ENCODE measurements around the gene ASIC2. TPM values are rescaled to one million over a fixed set of nuclear protein-coding genes. Genes with fewer than 3 reads are reported as not detected.

The ASIC2 gene
- total and polyA plus RNA-seq, 2 experiments from 2014 or later, result 0.52 to 2.8 TPM

- no peaks in the 10 kb centered on the region for H3K36me3 ChIP-seq (ENCODE audit: insufficient read depth)
- DNase-seq (ENCODE audit: low spot score), result no peak
- H3K79me2 ChIP-seq (replicated peaks; ENCODE audit: insufficient read depth), result no peaks in the 10 kb centered on the region
- H4K20me1 ChIP-seq (replicated peaks; ENCODE audit: insufficient read depth), result no peaks in the 10 kb centered on the region
- Mint-ChIP-seq H3K27ac (no peak overlapping the region), H3K4me1 (peaks cover 24% of the 10 kb centered on the region), H3K27me3 (ENCODE audit: insufficient read depth, low read depth, poor library complexity) (peaks cover 5% of the 10 kb centered on the region), H3K9me3 (no peaks in the 10 kb centered on the region), H3K4me3 (no peak overlapping the region), H3K36me3 (ENCODE audit: low read depth) (no peaks in the 10 kb centered on the region; the same call in 2 of the 3 replicates)
- ATAC-seq, result no peak
- no peak overlapping the region for H3K4me3 ChIP-seq
- H3K27me3 ChIP-seq (ENCODE audit: insufficient read depth), result no peaks in the 10 kb centered on the region
- no peak overlapping the region for H3K4me2 ChIP-seq
- H3K4me1 ChIP-seq (ENCODE audit: insufficient read depth), result no peaks in the 10 kb centered on the region; the same call in 1 of the 2 replicates
- no peak overlapping the region for H2AFZ ChIP-seq
- TF ChIP-seq ZNF114 (CRISPR knock-in tag; IDR thresholded peaks at IDR 0.05) (no peak), STAT1 (IDR thresholded peaks at IDR 0.05; ENCODE audit: unreplicated experiment) (no peak), POLR2AphosphoS5 (IDR thresholded peaks at IDR 0.05; ENCODE audit: low read depth) (no peak), EZH2phosphoT487 (IDR thresholded peaks at IDR 0.05; ENCODE audit: unreplicated experiment) (no peak), REST (IDR thresholded peaks at IDR 0.05; ENCODE audit: unreplicated experiment) (no peak), CTCF (conservative IDR thresholded peaks at IDR 0.05; ENCODE audit: low read depth in 2 of 2) (no peak), JUNB (IDR thresholded peaks at IDR 0.05; ENCODE audit: unreplicated experiment) (no peak), CREB1 (CRISPR knock-in tag; IDR thresholded peaks at IDR 0.05; ENCODE audit: low read depth) (no peak), ZNF462 (CRISPR knock-in tag; IDR thresholded peaks at IDR 0.05) (no peak), ZNF331 (CRISPR knock-in tag; IDR thresholded peaks at IDR 0.05; ENCODE audit: low read depth) (no peak), NANOG (IDR thresholded peaks at IDR 0.05; ENCODE audit: borderline replicate concordance) (no peak), EZH2 (IDR thresholded peaks at IDR 0.05; ENCODE audit: low read depth, unreplicated experiment) (no peak)
- TF ChIP-seq, protein P1, sequence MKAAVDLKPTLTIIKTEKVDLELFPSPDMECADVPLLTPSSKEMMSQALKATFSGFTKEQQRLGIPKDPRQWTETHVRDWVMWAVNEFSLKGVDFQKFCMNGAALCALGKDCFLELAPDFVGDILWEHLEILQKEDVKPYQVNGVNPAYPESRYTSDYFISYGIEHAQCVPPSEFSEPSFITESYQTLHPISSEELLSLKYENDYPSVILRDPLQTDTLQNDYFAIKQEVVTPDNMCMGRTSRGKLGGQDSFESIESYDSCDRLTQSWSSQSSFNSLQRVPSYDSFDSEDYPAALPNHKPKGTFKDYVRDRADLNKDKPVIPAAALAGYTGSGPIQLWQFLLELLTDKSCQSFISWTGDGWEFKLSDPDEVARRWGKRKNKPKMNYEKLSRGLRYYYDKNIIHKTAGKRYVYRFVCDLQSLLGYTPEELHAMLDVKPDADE (IDR thresholded peaks at IDR 0.05), result no peak
- peaks cover 14% of the 10 kb centered on the region; the same call in 1 of the 2 replicates for H3K9me2 ChIP-seq (ENCODE audit: insufficient read depth)
- no peaks in the 10 kb centered on the region for H3F3A ChIP-seq (replicated peaks; ENCODE audit: low read depth)
- H3K27ac ChIP-seq (ENCODE audit: low read depth), result no peak overlapping the region
Measured at GRCh38 chr17:33028061-33028460, 265.0 kb downstream of the ASIC2 start.
